Activated naive CD4-positive, alpha-beta T cell treated with anti-CD3 and anti-CD28 coated beads for 36 hours (primary cell): ENCODE results near the gene FGGY. TPM values are rescaled to one million over a fixed set of nuclear protein-coding genes. Genes with fewer than 3 reads are reported as not detected.

Experiments used
- CTCF ChIA-PET: fragments of 350-600 bp; sonication (Branson Sonifier 250); formaldehyde crosslinking; loops from one replicate; lab custom pipeline; 2021; ENCODE audit warnings: antibody characterized with exemption; lab: Charles Lee
- DNase-seq: peaks from one replicate; pipeline ENCODE4 v3.0.0-alpha.2; 2020
- H3K27ac Mint-ChIP-seq: one replicate; pipeline ENCODE4 v1.8.0; 2021; ENCODE audit warnings: mild to moderate bottlenecking, mixed read lengths
- H3K27me3 Mint-ChIP-seq: one replicate; pipeline ENCODE4 v1.8.0; 2021; ENCODE audit warnings: low read depth, mixed read lengths
- H3K36me3 Mint-ChIP-seq: one replicate; pipeline ENCODE4 v1.8.0; 2021; ENCODE audit warnings: low read depth, mixed read lengths
- H3K4me1 Mint-ChIP-seq: one replicate; pipeline ENCODE4 v1.8.0; 2021; ENCODE audit warnings: low read depth, mixed read lengths
- H3K4me3 Mint-ChIP-seq: one replicate; pipeline ENCODE4 v1.8.0; 2021; ENCODE audit warnings: mild to moderate bottlenecking, moderate library complexity, mixed read lengths
- H3K9me3 Mint-ChIP-seq: one replicate; pipeline ENCODE4 v1.8.0; 2021; ENCODE audit warnings: mixed read lengths
- intact Hi-C: fragments of 100-400 bp; cut with micrococcal nuclease; formaldehyde crosslinking; loops from one replicate; pipeline ENCODE4 v1.15.1; 2023
- total RNA-seq, 2 experiments: library from RNA; stranded (reverse); gene quantifications; one replicate each; pipeline ENCODE4 v1.2.3, GENCODE V29; 2021

FGGY gene
- total RNA-seq, 2 experiments from 2014 or later: 9.8 to 10.9 TPM

- Mint-ChIP-seq H3K36me3 (peaks cover 2% of the 10 kb centered on the region), H3K4me1 (no peaks in the 10 kb centered on the region), H3K4me3 (no peak overlapping the region), H3K9me3 (no peaks in the 10 kb centered on the region), H3K27ac (no peak overlapping the region), H3K27me3 (no peaks in the 10 kb centered on the region)
- no peak for DNase-seq
- intact Hi-C loops: no loop called here
- CTCF ChIA-PET: no interaction called here
Measured at GRCh38 chr1:59671066-59671952, 374.4 kb downstream of the FGGY start.

- intact Hi-C loops: no loop called here
- Mint-ChIP-seq H3K9me3 (no peaks in the 10 kb centered on the region), H3K27ac (no peak overlapping the region), H3K4me3 (no peak overlapping the region), H3K4me1 (no peaks in the 10 kb centered on the region), H3K36me3 (peaks cover 2% of the 10 kb centered on the region), H3K27me3 (no peaks in the 10 kb centered on the region)
- CTCF ChIA-PET: interaction anchor here (0.6 kb wide), 1 partner anchor 239 kb away, joined by 3 read pairs; no protein-coding TSS in a partner anchor
- DNase-seq: no peak
Measured at GRCh38 chr1:59671953-59672305, 375.0 kb downstream of the FGGY start.

GRCh38 chr1:59672851-59673572 is 376.1 kb downstream of the FGGY start:
- CTCF ChIA-PET: no interaction called here
- Mint-ChIP-seq H3K4me1 (no peaks in the 10 kb centered on the region), H3K36me3 (peaks cover 2% of the 10 kb centered on the region), H3K27ac (no peak overlapping the region), H3K27me3 (no peaks in the 10 kb centered on the region), H3K4me3 (no peak overlapping the region), H3K9me3 (no peaks in the 10 kb centered on the region)
- intact Hi-C loops: no loop called here
- no peak for DNase-seq

- no peak for DNase-seq
- no peaks in the 10 kb centered on the region for H3K4me1 Mint-ChIP-seq
- H3K27ac Mint-ChIP-seq: no peak overlapping the region
- CTCF ChIA-PET: no interaction called here
- intact Hi-C loops: no loop called here
- no peaks in the 10 kb centered on the region for H3K27me3 Mint-ChIP-seq
- no peaks in the 10 kb centered on the region for H3K9me3 Mint-ChIP-seq
- H3K36me3 Mint-ChIP-seq: no peaks in the 10 kb centered on the region
- H3K4me3 Mint-ChIP-seq: no peak overlapping the region
Measured at GRCh38 chr1:59673573-59674450, 376.9 kb downstream of the FGGY start.

GRCh38 chr1:59674595-59674994 is 377.7 kb downstream of the FGGY start:
- H3K4me3 Mint-ChIP-seq: no peak overlapping the region
- no peak overlapping the region for H3K27ac Mint-ChIP-seq
- no peaks in the 10 kb centered on the region for H3K4me1 Mint-ChIP-seq
- CTCF ChIA-PET: no interaction called here
- no peaks in the 10 kb centered on the region for H3K36me3 Mint-ChIP-seq
- intact Hi-C loops: no loop called here
- no peaks in the 10 kb centered on the region for H3K27me3 Mint-ChIP-seq
- no peak for DNase-seq
- no peaks in the 10 kb centered on the region for H3K9me3 Mint-ChIP-seq

- no peaks in the 10 kb centered on the region for H3K36me3 Mint-ChIP-seq
- no peaks in the 10 kb centered on the region for H3K9me3 Mint-ChIP-seq
- no peaks in the 10 kb centered on the region for H3K27me3 Mint-ChIP-seq
- no peaks in the 10 kb centered on the region for H3K4me1 Mint-ChIP-seq
- H3K27ac Mint-ChIP-seq: no peak overlapping the region
- intact Hi-C loops: no loop called here
- DNase-seq: no peak
- CTCF ChIA-PET: no interaction called here
- no peak overlapping the region for H3K4me3 Mint-ChIP-seq
Measured at GRCh38 chr1:59675936-59676335, 379.0 kb downstream of the FGGY start.

- intact Hi-C loops: no loop called here
- Mint-ChIP-seq H3K27ac (no peak overlapping the region), H3K9me3 (no peaks in the 10 kb centered on the region), H3K4me3 (no peak overlapping the region), H3K27me3 (no peaks in the 10 kb centered on the region), H3K36me3 (no peaks in the 10 kb centered on the region), H3K4me1 (no peaks in the 10 kb centered on the region)
- CTCF ChIA-PET: interaction anchor here (0.5 kb wide), 1 partner anchor 660 kb away, joined by 3 read pairs; no protein-coding TSS in a partner anchor
- DNase-seq: no peak
Measured at GRCh38 chr1:59678040-59678439, 381.1 kb downstream of the FGGY start.

- CTCF ChIA-PET: interaction anchor here (0.7 to 0.9 kb wide), 3 partner anchors 81 to 994 kb away, joined by 3 to 4 read pairs (median 3); no protein-coding TSS in a partner anchor
- no peaks in the 10 kb centered on the region for H3K36me3 Mint-ChIP-seq
- no peak for DNase-seq
- no peak overlapping the region for H3K4me3 Mint-ChIP-seq
- H3K4me1 Mint-ChIP-seq: no peaks in the 10 kb centered on the region
- H3K27me3 Mint-ChIP-seq: no peaks in the 10 kb centered on the region
- intact Hi-C loops: no loop called here
- no peak overlapping the region for H3K27ac Mint-ChIP-seq
- no peaks in the 10 kb centered on the region for H3K9me3 Mint-ChIP-seq
Measured at GRCh38 chr1:59678493-59679228, 381.8 kb downstream of the FGGY start.

- H3K27me3 Mint-ChIP-seq: no peaks in the 10 kb centered on the region
- DNase-seq: no peak
- intact Hi-C loops: no loop called here
- no peak overlapping the region for H3K4me3 Mint-ChIP-seq
- H3K4me1 Mint-ChIP-seq: no peaks in the 10 kb centered on the region
- no peak overlapping the region for H3K27ac Mint-ChIP-seq
- CTCF ChIA-PET: interaction anchor here (0.6 kb wide), 1 partner anchor 394 kb away, joined by 4 read pairs; no protein-coding TSS in a partner anchor
- no peaks in the 10 kb centered on the region for H3K36me3 Mint-ChIP-seq
- H3K9me3 Mint-ChIP-seq: no peaks in the 10 kb centered on the region
Measured at GRCh38 chr1:59680044-59680443, 383.1 kb downstream of the FGGY start.

GRCh38 chr1:59682396-59683080 is 385.6 kb downstream of the FGGY start:
- Mint-ChIP-seq H3K4me3 (no peak overlapping the region), H3K27ac (no peak overlapping the region), H3K27me3 (no peaks in the 10 kb centered on the region), H3K9me3 (no peaks in the 10 kb centered on the region), H3K36me3 (no peaks in the 10 kb centered on the region), H3K4me1 (no peaks in the 10 kb centered on the region)
- CTCF ChIA-PET: no interaction called here
- intact Hi-C loops: no loop called here
- DNase-seq: no peak

GRCh38 chr1:59683197-59683596 is 386.3 kb downstream of the FGGY start:
- no peak for DNase-seq
- H3K4me3 Mint-ChIP-seq: no peak overlapping the region
- no peaks in the 10 kb centered on the region for H3K27me3 Mint-ChIP-seq
- H3K36me3 Mint-ChIP-seq: no peaks in the 10 kb centered on the region
- no peaks in the 10 kb centered on the region for H3K9me3 Mint-ChIP-seq
- H3K27ac Mint-ChIP-seq: no peak overlapping the region
- intact Hi-C loops: no loop called here
- no peaks in the 10 kb centered on the region for H3K4me1 Mint-ChIP-seq
- CTCF ChIA-PET: no interaction called here
